A549 treated with AZD9567 at 1 μM for 4 hours (cell line): ENCODE measurements around the gene AGAP1. TPM values are rescaled to one million over a fixed set of nuclear protein-coding genes. Genes with fewer than 3 reads are reported as not detected.

Source experiments
- total RNA-seq: library from RNA; stranded (reverse); fragments of 200-300 nt; extraction: Qiagen RNA extraction; gene quantifications from 5 replicates; pipeline ENCODE4 v1.2.3, GENCODE V29; 2022; ENCODE audit not compliant: insufficient read depth

AGAP1 gene
- 17.4 to 22.6 TPM (median 20.5 TPM) in 5 replicates for total RNA-seq

DNA sequence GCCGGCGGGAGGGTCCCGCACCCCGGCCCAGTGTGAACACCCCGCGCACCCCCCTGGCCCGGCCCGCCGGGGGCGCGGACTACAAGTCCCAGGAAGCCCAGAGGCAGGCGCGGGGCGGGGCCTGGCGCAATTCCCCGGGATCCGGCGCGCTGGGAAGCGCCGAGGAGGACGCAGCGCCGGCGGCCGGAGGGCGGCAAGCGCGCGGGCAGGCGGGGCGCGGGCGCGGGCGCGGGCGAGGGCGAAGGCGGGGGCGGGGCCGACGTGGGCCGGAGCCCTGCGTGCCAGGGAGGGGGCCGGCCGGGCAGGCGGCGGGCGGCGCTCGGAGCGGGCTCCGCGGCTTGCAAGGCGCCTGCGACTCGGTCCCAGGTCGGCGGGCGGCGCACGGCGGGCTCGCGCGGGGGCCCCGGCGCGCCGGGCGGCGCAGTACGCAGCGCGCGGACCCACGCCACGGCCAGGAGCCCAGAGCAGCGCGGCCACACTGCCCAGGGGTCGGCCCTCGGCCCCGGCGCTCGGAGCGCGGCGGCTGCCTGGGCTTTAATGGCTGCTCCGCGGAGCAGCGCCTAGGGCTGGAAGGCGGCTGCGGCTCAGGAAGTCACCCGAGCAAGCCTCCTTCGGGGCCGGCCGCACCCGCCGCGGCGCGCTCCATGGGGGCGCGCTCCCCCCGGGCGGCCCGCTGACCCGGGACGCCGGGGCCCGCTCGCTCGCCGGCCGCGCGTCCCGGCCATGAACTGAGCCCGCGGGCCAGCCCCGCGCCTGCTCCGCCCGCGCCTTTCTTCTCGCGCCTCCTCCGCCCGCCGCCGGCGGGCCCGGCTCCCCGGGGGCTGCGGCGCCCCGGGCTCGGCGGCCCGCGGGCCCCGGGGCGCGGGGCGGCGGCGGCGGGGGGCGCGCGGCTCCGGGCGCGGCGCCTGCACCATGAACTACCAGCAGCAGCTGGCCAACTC, at the start of gene AGAP1:
Gene AGAP1, plus strand, starts transcription at position 269 of the 941 bp plus-strand sequence.

GRCh38 chr2:236168110-236169080, 674.6 kb downstream of the AGAP1 start, which contains the start of gene GBX2:
Gene GBX2, minus strand, starts transcription at chr2:236168386. Its CDS starts 415 bp downstream, at chr2:236167971.

